Esophagus muscularis mucosa (tissue), 2 donors: ENCODE results near the gene NUP133.

Experiments used
- EP300 ChIP-seq: sonication (generic); formaldehyde crosslinking; IDR thresholded peaks from one replicate; pipeline ENCODE4 v1.6.1; 2017; ENCODE audit warnings: antibody characterized with exemption
- POLR2A ChIP-seq: fragments of 450-650 bp; IDR thresholded peaks from one replicate; pipeline ENCODE4 v1.6.1; 2017; ENCODE audit warnings: antibody characterized with exemption, moderate library complexity, mild to moderate bottlenecking, low read depth

DNA sequence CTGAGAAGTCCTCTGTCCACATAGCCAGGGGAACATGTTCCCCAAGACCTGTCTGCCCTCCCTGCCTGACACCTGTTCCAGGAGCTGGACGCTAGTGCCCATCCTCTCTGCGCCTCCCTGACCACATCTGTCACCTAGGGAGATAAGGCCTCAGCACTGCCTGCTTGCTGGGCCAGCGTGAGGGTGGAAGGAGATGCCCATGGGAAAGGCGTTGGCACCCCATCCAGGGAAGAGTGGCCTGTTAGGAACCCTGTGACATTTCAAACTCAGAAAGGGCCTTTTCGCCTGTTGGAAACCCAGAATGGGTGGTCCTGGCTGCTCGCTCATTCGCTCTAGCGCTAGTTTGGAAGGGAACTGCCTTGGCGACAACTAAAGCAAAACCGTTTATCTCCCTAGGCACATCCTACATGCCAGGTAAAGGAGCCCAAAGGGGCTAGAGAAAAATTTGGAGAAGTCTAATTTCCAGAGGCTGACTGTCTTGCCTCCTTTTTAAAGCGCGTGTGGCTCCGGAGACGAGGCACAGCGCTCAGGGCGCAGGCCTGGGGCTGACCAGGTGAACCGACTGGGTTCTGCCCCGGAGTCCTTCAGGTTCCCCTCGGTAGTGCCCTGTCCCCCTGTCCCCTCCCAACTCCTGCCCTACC is 74.7 kb downstream of the NUP133 start:
- TF ChIP-seq EP300 (no peak), POLR2A (no peak)
